H9 (cell line): ENCODE results near the gene LINS1. TPM values are rescaled to one million over a fixed set of nuclear protein-coding genes. Genes with fewer than 3 reads are reported as not detected.

Experiments used
- DNase-seq: peaks from one replicate; pipeline ENCODE4 v3.0.0-alpha.2; 2017
- H2AFZ ChIP-seq: one replicate; pipeline ENCODE4 v1.6.1; 2013; ENCODE audit warnings: mild to moderate bottlenecking, low read length, control low read depth, moderate library complexity
- H2AK5ac ChIP-seq: 2 replicates; pipeline ENCODE4 v1.6.1; 2013; ENCODE audit warnings: low read length, control low read depth, mixed read lengths; ENCODE audit not compliant: insufficient read length
- H2BK120ac ChIP-seq: one replicate; pipeline ENCODE4 v1.6.1; 2013; ENCODE audit warnings: low read depth, mild to moderate bottlenecking, low read length, control low read depth, inconsistent platforms; ENCODE audit not compliant: poor library complexity, severe bottlenecking
- H2BK12ac ChIP-seq: 2 replicates; pipeline ENCODE4 v1.6.1; 2013; ENCODE audit warnings: low read length, control low read depth, mixed read lengths, low read depth; ENCODE audit not compliant: insufficient read length
- H2BK15ac ChIP-seq: 2 replicates; pipeline ENCODE4 v1.6.1; 2013; ENCODE audit warnings: low read depth, low read length, control low read depth
- H2BK20ac ChIP-seq: one replicate; pipeline ENCODE4 v1.6.1; 2013; ENCODE audit warnings: low read depth, mild to moderate bottlenecking, low read length, control low read depth, inconsistent platforms; ENCODE audit not compliant: poor library complexity, severe bottlenecking
- H2BK5ac ChIP-seq: 2 replicates; pipeline ENCODE4 v1.6.1; 2013; ENCODE audit warnings: low read length, control low read depth, mixed read lengths; ENCODE audit not compliant: insufficient read length
- H3K14ac ChIP-seq: 2 replicates; pipeline ENCODE4 v1.6.1; 2013; ENCODE audit warnings: low read length, control low read depth; ENCODE audit not compliant: insufficient read depth
- H3K18ac ChIP-seq: 2 replicates; pipeline ENCODE4 v1.6.1; 2013; ENCODE audit warnings: low read depth, mild to moderate bottlenecking, mixed read lengths, low read length, control low read depth; ENCODE audit not compliant: insufficient read length
- H3K23ac ChIP-seq: 2 replicates; pipeline ENCODE4 v1.6.1; 2013; ENCODE audit warnings: low read length, control low read depth, mixed read lengths, low read depth; ENCODE audit not compliant: insufficient read length
- H3K23me2 ChIP-seq: 2 replicates; pipeline ENCODE4 v1.6.1; 2013; ENCODE audit warnings: low read depth, mild to moderate bottlenecking, mixed read lengths, low read length, control low read depth; ENCODE audit not compliant: insufficient read length, poor library complexity, severe bottlenecking
- H3K27ac ChIP-seq: 2 replicates; pipeline ENCODE4 v1.5.1; 2013; ENCODE audit warnings: low read length, control low read depth, mixed read lengths, low read depth; ENCODE audit not compliant: insufficient read length
- H3K27me3 ChIP-seq: 2 replicates; pipeline ENCODE4 v1.6.1; 2013; ENCODE audit warnings: low read length, control low read depth, inconsistent platforms; ENCODE audit not compliant: insufficient read depth
- H3K4ac ChIP-seq: 2 replicates; pipeline ENCODE4 v1.6.1; 2013; ENCODE audit warnings: low read depth, mild to moderate bottlenecking, control low read depth, inconsistent platforms, low read length, moderate library complexity
- H3K4me1 ChIP-seq: 2 replicates; pipeline ENCODE4 v1.6.1; 2013; ENCODE audit warnings: low read length, control low read depth, inconsistent platforms; ENCODE audit not compliant: insufficient read depth
- H3K4me2 ChIP-seq: 2 replicates; pipeline ENCODE4 v1.6.1; 2013; ENCODE audit warnings: low read length, control low read depth, mixed read lengths; ENCODE audit not compliant: insufficient read length, insufficient read depth
- H3K56ac ChIP-seq: 2 replicates; pipeline ENCODE4 v1.6.1; 2013; ENCODE audit warnings: low read depth, mild to moderate bottlenecking, mixed read lengths, low read length, control low read depth; ENCODE audit not compliant: insufficient read length
- H3K79me1 ChIP-seq: 2 replicates; pipeline ENCODE4 v1.6.1; 2013; ENCODE audit warnings: low read depth, mild to moderate bottlenecking, moderate library complexity, low read length, control low read depth, inconsistent platforms; ENCODE audit not compliant: insufficient read depth, poor library complexity, severe bottlenecking
- H3K79me2 ChIP-seq: 2 replicates; pipeline ENCODE4 v1.6.1; 2013; ENCODE audit warnings: low read length, control low read depth, inconsistent platforms; ENCODE audit not compliant: insufficient read depth
- H3K9ac ChIP-seq: 2 replicates; pipeline ENCODE4 v1.6.1; 2013; ENCODE audit warnings: low read length, control low read depth, mixed read lengths; ENCODE audit not compliant: insufficient read length; ENCODE audit errors: extremely low read depth
- H3K9me3 ChIP-seq: one replicate; pipeline ENCODE4 v1.6.1; 2013; ENCODE audit warnings: low read depth, low read length, inconsistent platforms; ENCODE audit not compliant: control insufficient read depth
- H3T11ph ChIP-seq: one replicate; pipeline ENCODE4 v1.6.1; 2013; ENCODE audit warnings: mild to moderate bottlenecking, low read length, control low read depth, inconsistent platforms
- H4K20me1 ChIP-seq: one replicate; pipeline ENCODE4 v1.6.1; 2013; ENCODE audit not compliant: control insufficient read depth, insufficient read length, insufficient read depth
- H4K5ac ChIP-seq: 2 replicates; pipeline ENCODE4 v1.6.1; 2013; ENCODE audit warnings: low read depth, mild to moderate bottlenecking, mixed read lengths, low read length, control low read depth; ENCODE audit not compliant: insufficient read length
- H4K8ac ChIP-seq: replicated peaks from 2 replicates; pipeline ENCODE4 v1.6.1; 2013; ENCODE audit warnings: low read length, control low read depth, mixed read lengths, low read depth; ENCODE audit not compliant: insufficient read length
- H4K91ac ChIP-seq: 2 replicates; pipeline ENCODE4 v1.6.1; 2013; ENCODE audit warnings: low read depth, mild to moderate bottlenecking, moderate library complexity, mixed read lengths, low read length, control low read depth; ENCODE audit not compliant: insufficient read length
- H3K27ac Mint-ChIP-seq, 3 experiments: 2 replicates in 2 of 3; 3 replicates in 1 of 3; pipeline ENCODE4 v1.8.0; 2020 to 2021; ENCODE audit warnings: mixed read lengths in 3 of 3, mild to moderate bottlenecking in 1 of 3, moderate library complexity in 1 of 3
- H3K27me3 Mint-ChIP-seq: 2 replicates; pipeline ENCODE4 v1.8.0; 2021; ENCODE audit warnings: low read depth, mild to moderate bottlenecking, moderate library complexity, mixed read lengths
- H3K36me3 Mint-ChIP-seq, 3 experiments: 2 replicates in 2 of 3; 3 replicates in 1 of 3; pipeline ENCODE4 v1.8.0; 2020 to 2021; ENCODE audit warnings: low read depth in 3 of 3, mixed read lengths in 3 of 3; ENCODE audit not compliant: insufficient read depth in 1 of 3
- H3K4me1 Mint-ChIP-seq, 2 experiments: 2 replicates each; pipeline ENCODE4 v1.8.0; 2020; ENCODE audit warnings: mixed read lengths in 2 of 2
- H3K4me3 Mint-ChIP-seq, 2 experiments: 2 replicates in 1 of 2; 3 replicates in 1 of 2; pipeline ENCODE4 v1.8.0; 2020 to 2021; ENCODE audit warnings: mild to moderate bottlenecking in 2 of 2, mixed read lengths in 2 of 2, moderate library complexity in 1 of 2
- H3K9me3 Mint-ChIP-seq, 2 experiments: 2 replicates in 1 of 2; 3 replicates in 1 of 2; pipeline ENCODE4 v1.8.0; 2020; ENCODE audit warnings: mild to moderate bottlenecking in 2 of 2, mixed read lengths in 2 of 2, moderate library complexity in 1 of 2
- CTCF ChIP-seq: fragments of 200-600 bp; sonication (generic); conservative IDR thresholded peaks from 3 replicates; pipeline ENCODE4 v1.8.0; 2021; ENCODE audit warnings: antibody characterized with exemption, mild to moderate bottlenecking
- WGBS: extraction: QIAGEN DNeasy Blood & Tissue Kit; methylation state at CpG from one replicate; pipeline ENCODE4 v1.1.7; 2013; ENCODE audit warnings: missing lambda C conversion rate, low lambda C conversion rate, mixed read lengths; ENCODE audit not compliant: insufficient read length; ENCODE audit errors: extremely low coverage; 5-methylcytosine and 5-hydroxymethylcytosine counted together
- total RNA-seq: library from RNA; stranded (reverse); gene quantifications from 2 replicates; pipeline ENCODE4 v1.2.1, GENCODE V29; 2021

LINS1 gene
- total RNA-seq, 1 experiment from 2014 or later, result 8.8 TPM

GRCh38 chr15:100612539-100612938 is 10.6 kb upstream of the LINS1 start:
- WGBS, result no CpG with 5 or more reads among the region's 2 CpGs
- Histone ChIP-seq H2BK15ac (no peak overlapping the region), H3K23me2 (no peaks in the 10 kb centered on the region), H2BK120ac (no peak overlapping the region), H3K79me2 (peaks cover 2% of the 10 kb centered on the region; the same call in 1 of the 2 replicates), H3K9ac (no peak overlapping the region), H3K4me1 (no peaks in the 10 kb centered on the region), H2AFZ (no peak overlapping the region), H3K56ac (no peak overlapping the region), H3K23ac (no peak overlapping the region), H3K27me3 (no peaks in the 10 kb centered on the region), H3K9me3 (no peaks in the 10 kb centered on the region), H3K14ac (no peak overlapping the region), H3K27ac (no peak overlapping the region), H3K18ac (no peak overlapping the region), H3K4me2 (no peak overlapping the region), H2AK5ac (no peak overlapping the region), H2BK20ac (no peak overlapping the region), H4K5ac (no peak overlapping the region), H4K20me1 (no peaks in the 10 kb centered on the region), H3K79me1 (peaks cover 2% of the 10 kb centered on the region), H3K4ac (no peak overlapping the region), H4K8ac (no peak overlapping the region), H4K91ac (no peak overlapping the region), H3T11ph (no peak overlapping the region), H2BK12ac (no peak overlapping the region), H2BK5ac (no peak overlapping the region)
- no peak for DNase-seq
- Mint-ChIP-seq H3K4me3 (no peak overlapping the region), H3K36me3 (peaks cover 2 to 42% (median 15%) of the 10 kb centered on the region in 3 experiments; a peak in 6 of 7 replicates), H3K4me1 (no peaks in the 10 kb centered on the region), H3K27me3 (no peaks in the 10 kb centered on the region), H3K9me3 (no peaks in the 10 kb centered on the region), H3K27ac (no peak overlapping the region)
- no peak for TF ChIP-seq CTCF
